ENCODE measurements around the gene ADCY9. TPM values are rescaled to one million over a fixed set of nuclear protein-coding genes. Genes with fewer than 3 reads are reported as not detected.
"Not testable (repeated sequence)": the region's sequence is repeated elsewhere in the genome, so short reads cannot be mapped to it uniquely, and the experiment has no call there.

The ADCY9 gene
- 10 to 100 TPM in 4 of 5 donors, 1 to 10 TPM in 1; 8.9 to 13.8 (median 10.7) TPM for polyA plus RNA-seq (ENCODE audit: insufficient read depth in 1 of 5, insufficient read length in 5 of 5, low replicate concordance in 1 of 5)
- long read RNA-seq, donor 1: 0 reads
- long read RNA-seq, donor 2, full-length matches to known transcripts: 1 of 1 reads
- long read RNA-seq, donor 2, partial matches to known transcripts: 0 of 1 reads
- long read RNA-seq, donor 2, other reads (novel, unspliced or antisense): 0 of 1 reads
- long read RNA-seq, donor 3: 0 reads
- long read RNA-seq, donor 4, full-length matches to known transcripts: 1 of 1 reads
- long read RNA-seq, donor 4, partial matches to known transcripts: 0 of 1 reads
- long read RNA-seq, donor 4, other reads (novel, unspliced or antisense): 0 of 1 reads
- long read RNA-seq, donor 5, full-length matches to known transcripts: 1 of 6 reads
- long read RNA-seq, donor 5, partial matches to known transcripts: 5 of 6 reads
- long read RNA-seq, donor 5, other reads (novel, unspliced or antisense): 0 of 6 reads
- long read RNA-seq, donor 6, full-length matches to known transcripts: 2 of 2 reads
- long read RNA-seq, donor 6, partial matches to known transcripts: 0 of 2 reads
- long read RNA-seq, donor 6, other reads (novel, unspliced or antisense): 0 of 2 reads
- long read RNA-seq, donor 7, partial matches to known transcripts: 0 of 1 reads
- long read RNA-seq, donor 7, other reads (novel, unspliced or antisense): 0 of 1 reads
- long read RNA-seq, donor 8, partial matches to known transcripts: 0 of 1 reads
- long read RNA-seq, donor 8, other reads (novel, unspliced or antisense): 0 of 1 reads

DNA sequence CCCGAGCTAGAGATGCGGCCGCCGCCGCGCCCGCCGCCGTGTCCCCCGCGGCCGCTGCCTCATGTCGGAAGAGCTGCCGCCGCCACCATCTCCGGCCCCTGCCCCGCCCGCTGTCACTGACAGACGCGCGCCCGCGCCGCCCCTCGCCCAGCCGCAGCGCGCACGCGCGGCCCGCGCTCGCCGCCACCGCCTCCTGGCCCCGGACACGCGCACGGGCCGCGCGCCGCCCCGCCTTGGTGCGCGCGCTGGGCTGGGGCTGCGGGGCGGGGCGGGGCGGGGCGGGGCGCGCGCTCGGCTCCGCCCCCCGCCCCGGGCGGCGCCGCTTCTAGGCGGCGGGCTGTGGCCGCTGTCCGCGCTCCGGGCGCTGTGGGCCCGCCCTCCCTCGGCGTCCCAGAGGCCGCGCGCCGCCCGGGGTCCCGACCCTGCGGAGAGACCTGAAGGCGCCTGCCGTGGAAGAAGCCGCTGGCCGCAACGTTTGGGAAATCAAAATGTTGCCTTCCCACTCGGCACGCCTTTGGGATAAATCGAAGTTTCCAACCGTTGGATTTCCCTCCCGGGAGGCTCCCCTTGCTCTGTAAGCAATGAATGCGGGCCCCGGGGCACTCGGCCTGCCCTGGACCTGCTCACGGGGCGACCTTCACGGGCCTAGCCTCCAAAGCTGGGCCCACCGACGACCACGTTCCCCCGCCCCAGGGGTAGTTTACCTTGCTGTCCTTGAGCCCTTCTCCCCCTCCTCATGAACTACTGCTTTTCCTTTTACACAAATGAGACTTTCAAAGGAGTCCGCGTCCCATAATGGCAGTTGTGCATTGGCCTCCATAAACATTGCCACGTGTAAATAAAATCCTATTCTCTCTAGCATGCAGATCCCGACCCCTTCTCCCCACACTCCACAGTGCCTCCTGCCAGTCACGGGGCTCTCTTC is at the start of gene ADCY9:
ADCY9 (minus strand) TSS at position 118 of the 925 bp plus-strand sequence. CDS start 1,000 bp downstream, outside the sequence.
- peak; percentile 76 to 83 for DNase-seq

DNA sequence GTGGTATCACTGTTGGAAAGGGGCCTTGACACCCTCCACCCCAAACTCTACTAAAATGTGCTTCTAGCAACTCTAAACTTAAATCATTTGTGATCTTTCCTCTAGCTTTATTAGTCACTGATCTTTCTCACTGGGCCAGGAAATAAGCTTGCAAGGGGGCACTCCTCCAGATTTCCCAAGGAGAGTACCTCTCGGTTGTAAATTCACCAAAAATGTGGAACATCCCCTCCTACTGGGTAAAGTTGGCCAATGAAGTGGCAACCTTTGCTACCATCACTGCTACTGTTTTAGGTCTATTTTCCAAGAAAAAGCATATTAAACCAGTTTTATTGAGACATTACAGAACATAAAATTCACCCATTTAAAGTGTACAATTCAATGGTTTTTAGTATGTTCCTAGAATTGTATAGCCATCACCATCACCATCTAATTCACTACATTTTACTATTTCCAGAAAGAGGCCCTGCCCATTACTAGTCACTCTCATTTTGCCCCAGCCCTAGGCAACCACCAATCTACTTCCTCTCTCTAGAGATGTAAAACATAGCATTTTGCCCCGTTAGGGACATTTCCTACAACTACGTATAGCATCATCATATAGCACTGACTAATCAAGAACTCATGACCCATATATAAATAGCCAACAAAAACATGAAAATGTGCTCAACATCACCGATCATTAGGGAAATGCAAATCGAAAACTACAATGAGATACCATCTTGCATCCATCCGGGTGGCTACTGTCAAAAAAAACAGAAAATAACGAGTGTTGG is 44.6 kb upstream of the ADCY9 start:
- DNase-seq: no peak

DNA sequence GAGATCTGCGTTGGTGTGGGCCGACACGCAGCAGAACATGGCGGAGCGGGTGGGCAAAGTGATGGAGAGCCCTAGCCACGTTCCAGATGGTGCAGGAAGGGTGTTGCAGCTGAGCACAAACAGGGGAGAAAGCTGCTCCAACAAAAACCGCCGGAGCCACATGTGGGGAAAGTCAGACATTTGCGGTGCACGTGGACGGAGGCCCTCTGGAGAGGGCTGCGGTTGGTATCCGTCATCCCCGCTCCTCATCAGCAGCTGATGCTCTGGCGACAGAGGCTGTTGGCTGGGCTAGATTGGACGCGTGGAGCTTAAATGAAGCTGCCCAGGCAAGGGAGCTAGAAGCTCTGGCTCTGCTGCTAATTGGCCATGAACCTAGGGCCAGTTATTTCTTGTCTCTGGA is 43.5 kb upstream of the ADCY9 start:
- no peak for DNase-seq

DNA sequence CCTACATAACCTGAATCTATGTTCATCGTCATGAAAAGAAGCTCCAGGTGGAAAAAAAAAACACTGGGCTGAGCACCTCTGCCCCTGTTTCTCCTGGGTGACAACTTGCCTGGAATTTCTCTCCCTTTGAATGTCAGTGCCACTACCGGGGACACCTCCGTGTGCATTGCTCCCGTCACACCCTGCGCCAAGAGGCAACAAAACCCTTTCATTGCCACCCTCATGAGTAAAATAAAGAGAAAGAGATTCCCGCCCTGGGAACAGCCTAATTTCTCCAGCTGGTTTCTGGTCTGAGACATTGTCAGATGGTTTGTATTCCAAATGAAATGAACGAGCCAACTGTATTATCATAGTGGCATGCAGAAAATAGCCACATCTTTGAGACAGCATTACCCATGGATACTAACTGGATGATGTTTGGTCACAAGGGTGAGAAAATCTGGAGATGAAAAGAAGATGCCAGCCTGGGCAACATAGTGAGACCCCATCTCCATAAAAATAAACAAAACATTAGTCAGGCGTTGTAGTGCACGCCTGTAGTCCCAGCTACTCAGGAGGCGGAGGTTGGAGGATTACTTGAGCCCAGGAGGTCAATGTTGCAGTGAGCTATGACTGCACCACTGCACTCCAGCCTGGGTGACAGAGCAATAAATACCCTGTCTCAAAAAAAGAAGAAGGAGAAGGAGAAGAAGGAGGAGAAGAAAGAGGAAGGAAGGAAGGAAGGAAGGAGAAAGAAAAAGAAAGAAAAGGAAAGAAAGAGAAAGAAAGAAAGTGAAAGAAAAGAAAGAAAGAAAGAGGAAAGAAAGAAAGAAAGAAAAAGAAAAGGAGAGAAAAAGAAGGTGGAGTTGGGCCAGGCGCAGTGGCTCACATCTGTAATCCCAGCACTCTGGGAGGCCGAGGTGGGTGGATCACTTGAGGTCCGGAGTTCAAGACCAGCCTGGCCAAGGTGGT is 42.2 kb upstream of the ADCY9 start:
- no peak for DNase-seq

DNA sequence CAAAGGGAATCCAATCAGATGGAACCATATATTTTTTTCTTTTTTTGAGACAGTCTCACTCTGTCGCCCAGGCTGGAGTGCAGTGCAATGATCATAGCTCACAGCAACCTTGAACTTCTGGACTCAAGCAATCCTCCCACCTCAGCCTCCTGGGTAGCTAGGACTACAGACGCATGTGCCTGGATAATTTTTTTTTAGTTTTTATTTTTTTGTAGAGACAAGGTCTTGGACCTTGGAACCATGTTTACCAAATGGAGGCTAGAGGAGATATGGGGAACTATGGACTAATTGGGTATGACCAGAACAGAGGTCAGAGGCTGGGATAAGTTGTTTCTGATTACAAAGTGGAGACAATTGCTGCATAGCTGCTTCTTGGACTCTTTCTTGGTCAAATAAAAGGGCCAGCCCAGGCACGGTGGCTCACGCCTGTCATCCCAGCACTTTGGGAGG is 41.2 kb upstream of the ADCY9 start:
- no peak for DNase-seq

DNA sequence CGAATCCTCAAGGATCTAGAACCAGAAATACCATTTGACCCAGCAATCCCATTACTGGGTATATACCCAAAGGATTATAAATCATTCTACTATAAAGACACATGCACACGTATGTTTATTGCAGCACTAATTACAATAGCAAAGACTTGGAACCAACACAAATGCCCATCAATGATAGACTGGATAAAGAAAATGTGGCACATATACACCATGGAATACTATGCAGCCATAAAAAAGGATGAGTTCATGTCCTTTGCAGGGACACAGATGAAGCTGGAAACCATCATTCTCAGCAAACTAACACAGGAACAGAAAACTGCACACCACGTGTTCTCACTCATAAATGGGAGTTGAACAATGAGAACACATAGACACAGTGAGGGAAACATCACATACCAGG is 40.3 kb upstream of the ADCY9 start:
- DNase-seq: not testable (repeated sequence)

DNA sequence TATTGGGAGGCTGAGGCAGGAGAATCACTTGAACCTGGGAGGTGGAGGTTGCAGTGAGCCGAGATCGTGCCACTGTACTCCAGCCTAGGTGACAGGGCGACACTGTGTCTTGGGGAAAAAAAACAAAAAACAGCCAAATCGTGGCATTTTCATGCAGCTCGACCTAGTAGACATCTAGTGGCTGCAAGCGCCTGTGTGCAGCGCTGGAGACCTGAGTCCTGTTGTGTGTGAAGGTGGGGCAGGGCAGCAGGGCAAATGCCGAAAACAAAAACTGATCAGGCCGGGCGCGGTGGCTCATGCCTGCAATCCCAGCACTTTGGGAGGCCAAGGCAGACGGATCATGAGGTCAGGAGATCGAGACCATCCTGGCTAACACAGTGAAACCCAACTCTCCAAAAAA is 37.1 kb upstream of the ADCY9 start:
- not testable (repeated sequence) for DNase-seq

DNA sequence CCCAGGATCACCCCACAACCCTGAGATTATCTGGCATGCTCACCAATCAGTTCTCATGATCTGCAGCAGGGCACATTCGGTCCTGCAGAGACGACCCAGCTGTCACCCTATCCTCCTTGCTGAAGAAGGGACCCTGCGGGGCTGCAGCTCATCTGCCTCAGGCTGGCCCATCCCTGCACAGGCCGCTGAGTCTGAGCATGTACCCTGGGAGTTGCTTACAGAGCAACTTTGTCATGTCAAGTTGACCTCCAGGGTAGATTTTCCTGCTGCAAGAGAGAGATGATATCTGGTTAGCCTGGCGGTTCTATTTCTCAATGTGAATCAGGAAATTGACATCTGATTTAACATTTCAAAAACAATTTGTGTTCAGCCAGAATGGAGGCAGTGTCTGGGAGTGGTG is 36.0 kb upstream of the ADCY9 start:
- no peak for DNase-seq

DNA sequence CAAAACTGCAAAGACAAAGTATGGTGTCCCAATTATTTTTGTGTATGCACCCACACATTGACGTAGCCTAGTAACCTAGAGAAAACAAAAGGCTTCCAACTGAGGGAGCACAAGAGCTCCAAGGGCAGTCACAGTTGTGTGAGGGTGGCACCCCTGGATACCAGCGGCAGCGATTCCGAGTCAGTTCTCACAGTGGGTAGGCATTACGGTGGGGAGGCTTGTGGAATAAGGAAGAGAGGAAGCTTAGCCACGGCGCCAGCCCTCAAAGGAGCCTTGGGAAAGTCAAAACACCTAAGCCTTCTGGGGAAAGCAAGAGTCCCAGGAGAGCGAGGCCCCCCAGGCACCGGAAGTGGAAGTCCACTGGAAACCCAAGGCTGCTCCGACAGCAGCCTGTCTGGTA is 31.0 kb upstream of the ADCY9 start:
- DNase-seq: no peak

DNA sequence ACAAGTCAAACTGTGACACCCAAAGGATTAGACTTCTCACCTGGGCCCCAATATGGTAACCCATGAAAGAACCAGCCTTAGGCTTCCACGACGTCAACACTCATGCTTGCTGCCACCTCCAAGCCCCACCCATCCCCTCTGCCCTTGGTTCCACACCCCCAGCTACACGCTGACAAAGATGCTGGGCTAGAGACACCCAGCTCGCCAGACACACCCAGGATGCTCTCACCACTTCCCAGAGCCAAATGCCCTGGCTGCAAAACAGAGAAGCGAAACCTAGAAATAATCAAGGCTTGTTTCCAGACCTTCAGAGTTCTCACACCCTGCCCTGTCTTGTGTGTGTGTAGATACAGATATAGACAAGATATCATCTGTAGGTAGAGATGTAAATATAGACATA is 26.0 kb upstream of the ADCY9 start:
- no peak for DNase-seq

DNA sequence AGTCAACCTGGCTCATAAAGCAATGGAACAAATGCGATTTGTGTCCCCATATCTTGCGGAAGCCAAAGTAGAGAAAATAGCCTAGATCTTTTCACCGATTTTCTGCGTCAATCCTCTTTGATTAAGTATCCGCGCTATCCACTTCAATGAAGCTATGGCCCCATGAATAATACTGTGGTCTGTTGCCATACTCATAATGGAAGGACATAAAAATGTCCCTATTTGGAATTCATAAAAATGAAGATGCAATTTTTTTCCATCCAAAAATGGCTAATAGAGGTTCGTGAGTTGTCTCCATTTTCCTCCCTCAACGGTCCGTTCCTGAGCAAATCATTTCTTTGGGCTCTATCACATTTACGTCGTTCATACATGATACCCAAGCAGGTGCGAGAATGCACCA is 25.4 kb upstream of the ADCY9 start:
- no peak for DNase-seq

DNA sequence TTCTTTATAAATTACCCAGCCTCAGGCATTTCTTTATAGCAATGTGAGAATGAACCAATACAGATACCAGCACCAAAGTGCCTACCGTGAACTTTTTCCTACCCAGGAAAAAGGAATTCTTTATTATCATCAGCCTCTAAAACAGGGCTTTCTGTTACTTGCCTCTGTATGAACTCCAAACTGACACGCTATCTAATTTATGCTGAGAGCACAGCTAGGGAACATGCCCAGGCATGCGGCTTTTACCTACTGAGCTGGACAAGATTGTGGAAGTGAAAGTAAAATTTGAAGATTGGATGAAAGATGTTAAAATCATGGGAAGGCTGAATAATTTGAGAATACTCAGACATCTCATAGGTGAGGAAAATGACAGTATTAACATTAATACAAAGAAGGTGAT is 24.4 kb upstream of the ADCY9 start:
- DNase-seq: no peak

DNA sequence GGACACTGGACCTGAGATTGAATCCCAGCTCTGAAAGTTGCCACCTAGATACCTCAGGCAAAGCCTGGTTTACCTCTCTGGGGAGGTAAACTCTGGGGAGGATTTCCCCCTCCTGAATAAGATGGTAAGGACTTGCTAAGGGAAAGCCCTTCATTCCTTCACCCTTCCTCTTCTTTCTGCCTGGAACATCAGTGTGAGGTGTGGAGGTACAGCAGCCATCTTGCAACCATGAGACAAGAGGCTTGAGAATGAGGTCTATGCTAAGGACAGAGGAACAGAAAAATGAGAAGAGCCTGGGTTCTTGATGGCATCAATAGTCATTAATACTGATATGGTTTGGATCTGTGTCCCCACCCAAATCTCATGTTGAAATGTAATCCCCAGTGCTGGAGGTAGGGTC is 23.7 kb upstream of the ADCY9 start:
- no peak for DNase-seq

DNA sequence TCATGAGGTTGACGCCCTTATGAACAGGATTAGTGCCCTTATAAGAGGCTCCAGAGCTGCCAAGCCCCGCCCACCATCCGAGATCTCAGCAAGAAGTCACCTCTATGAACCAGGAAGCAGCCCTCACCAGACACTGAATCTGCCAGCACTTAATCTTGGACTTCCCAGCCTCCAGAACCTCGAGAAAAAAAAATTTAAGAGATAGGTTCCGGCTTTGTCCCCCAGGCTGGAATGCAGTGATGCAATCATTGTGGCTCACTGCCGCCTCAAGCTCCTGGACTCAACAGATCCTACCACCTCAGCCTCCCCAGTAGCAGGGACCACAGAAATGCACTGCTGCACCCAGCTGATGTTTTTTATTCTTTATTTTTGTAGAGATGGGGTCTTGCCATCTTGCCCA is 22.5 kb upstream of the ADCY9 start:
- DNase-seq: no peak

DNA sequence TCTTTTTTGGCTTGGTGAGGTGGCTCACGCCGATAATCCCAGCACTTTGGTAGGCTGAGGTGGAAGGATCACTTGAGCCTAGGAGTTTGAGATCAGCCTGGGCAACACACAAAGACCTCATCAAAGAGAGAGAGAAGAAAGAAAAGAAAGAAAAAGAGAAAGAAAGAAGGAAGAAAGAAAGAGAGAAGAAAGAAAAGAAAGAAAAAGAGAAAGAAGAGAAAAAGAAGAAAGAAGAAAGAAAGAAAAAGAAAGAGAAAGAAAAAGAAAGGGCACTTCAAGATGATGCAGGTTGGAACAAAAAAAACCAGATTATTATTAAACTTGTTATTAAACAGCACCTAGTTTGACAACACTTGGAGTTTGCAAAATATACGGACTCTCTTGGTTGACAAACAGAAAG is 21.2 kb upstream of the ADCY9 start:
- DNase-seq: no peak

DNA sequence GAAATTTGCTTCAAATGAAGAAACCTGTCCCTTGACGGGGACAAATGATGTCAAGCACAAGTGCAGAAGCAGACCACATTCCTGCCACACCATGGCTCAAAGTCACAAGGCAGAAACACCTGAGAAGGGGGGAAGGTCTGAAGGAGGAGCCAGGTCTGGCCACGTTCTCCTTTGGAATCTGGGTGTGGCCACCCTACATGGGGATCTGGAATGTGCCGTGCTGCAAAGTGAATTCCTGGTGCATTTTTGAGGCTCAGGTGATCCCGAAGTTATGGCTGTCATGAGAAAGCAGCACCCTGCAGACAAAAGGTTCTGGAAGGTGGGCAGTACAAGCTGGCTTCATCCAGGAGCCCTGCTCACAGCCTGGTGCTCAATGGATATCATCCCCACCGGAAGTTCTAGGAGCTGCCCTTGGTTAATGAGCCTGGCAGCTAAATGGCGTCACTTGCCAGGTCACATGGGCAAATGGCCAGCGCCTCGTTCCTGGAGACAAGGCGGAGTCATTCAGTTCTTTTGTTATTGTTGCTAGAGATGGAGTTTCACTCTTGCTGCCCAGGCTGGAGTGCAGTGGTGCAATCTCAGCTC is 20.1 kb upstream of the ADCY9 start:
- DNase-seq: no peak

DNA sequence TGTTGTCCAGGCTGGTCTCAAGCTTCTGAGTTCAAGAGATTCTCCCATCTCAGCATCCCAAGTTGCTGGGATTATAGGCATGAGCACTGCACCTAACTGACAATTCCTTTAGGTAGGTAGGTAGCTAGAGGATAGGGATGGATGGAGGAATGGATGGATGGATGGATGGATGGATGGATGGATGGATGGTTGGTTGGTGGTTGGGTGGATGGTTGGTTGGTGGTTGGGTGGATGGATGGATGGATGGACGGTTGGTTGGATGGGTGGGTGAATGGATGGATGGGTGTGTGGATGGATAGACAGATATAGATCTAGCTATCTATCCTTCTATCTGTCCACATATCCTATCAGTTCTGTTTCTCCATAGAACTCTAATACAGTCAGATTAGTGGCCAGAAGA is 19.3 kb upstream of the ADCY9 start:
- DNase-seq: no peak

DNA sequence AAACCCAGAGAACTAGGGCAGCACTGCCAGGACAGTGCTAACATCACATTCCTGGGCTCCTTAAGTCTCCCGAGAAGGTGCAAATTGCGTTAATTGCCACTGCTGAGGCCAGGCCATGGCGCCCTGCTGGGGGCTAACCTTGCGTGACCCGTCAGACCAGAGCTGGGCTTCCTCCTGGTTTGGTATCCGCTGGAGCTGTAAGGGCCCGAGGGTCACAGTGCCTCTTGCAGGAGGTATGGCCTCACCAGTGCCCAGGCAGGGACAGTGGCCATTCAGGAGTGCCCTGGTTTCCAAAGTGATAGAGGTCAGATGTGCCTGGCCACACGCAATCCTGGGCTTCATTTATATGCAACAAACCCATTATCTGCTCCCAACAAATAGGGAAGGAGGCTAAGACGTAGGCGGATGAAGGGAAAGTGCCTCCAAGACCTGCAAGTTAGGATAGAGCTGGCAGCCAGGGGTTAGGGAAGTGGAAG is 17.7 kb upstream of the ADCY9 start:
- no peak for DNase-seq

DNA sequence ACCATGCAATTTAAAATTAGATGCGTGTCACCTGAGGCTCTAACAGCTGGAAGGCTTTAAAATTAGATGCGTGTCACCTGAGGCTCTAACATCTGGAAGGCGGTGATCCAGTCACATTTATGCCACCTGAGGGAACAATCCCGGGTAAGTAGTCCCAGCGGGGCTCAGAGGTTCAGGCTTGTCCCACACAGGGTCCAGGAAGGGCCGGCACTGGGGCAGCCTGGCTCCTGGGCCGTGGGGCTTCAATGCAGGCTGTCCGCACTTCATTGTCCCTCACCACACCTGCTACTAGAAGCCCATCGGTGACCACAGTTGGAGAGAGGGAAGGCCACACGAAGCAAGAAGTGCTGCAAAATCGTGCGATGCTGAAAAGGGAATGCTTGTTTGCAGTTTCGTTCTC is 15.4 kb upstream of the ADCY9 start:
- no peak for DNase-seq

Data from right lung (tissue), 10 donors.